Measurements from ENCODE around the gene CWC22. TPM values are rescaled to one million over a fixed set of nuclear protein-coding genes. Genes with fewer than 3 reads are reported as not detected.
"Not testable (repeated sequence)": the region's sequence is repeated elsewhere in the genome, so short reads cannot be mapped to it uniquely, and the experiment has no call there.

The CWC22 gene
- polyA plus RNA-seq, 1 donor from 2014 or later = 16.0 TPM

GRCh38 chr2:180054576-180054975 lies 47.5 kb upstream of the CWC22 start:
- not testable (repeated sequence) for H2AFZ ChIP-seq (ENCODE audit: low read depth, low read length); H3K9me2 ChIP-seq (ENCODE audit: insufficient read depth, low read length); H3K9me3 ChIP-seq (ENCODE audit: low read length); H3F3A ChIP-seq (ENCODE audit: insufficient read depth, low read length, poor library complexity, severe bottlenecking); H3K27me3 ChIP-seq (ENCODE audit: insufficient read depth, low read depth, low read length); H3K36me3 ChIP-seq (ENCODE audit: insufficient read depth, low read length); H3K9ac ChIP-seq (ENCODE audit: low read length); H3K4me3 ChIP-seq (ENCODE audit: low read length); H3K4me2 ChIP-seq (ENCODE audit: low read length); H3K27ac ChIP-seq (ENCODE audit: low read length); H3K79me2 ChIP-seq (replicated peaks; ENCODE audit: insufficient read depth, low read length); H4K20me1 ChIP-seq (ENCODE audit: insufficient read depth)

GRCh38 chr2:180050246-180050645 lies 43.1 kb upstream of the CWC22 start:
- H3K79me2 ChIP-seq (replicated peaks; ENCODE audit: insufficient read depth, low read length) = no peaks in the 10 kb centered on the region
- H3K36me3 ChIP-seq (ENCODE audit: insufficient read depth, low read length) = no peaks in the 10 kb centered on the region
- H3K9me2 ChIP-seq (ENCODE audit: insufficient read depth, low read length) = no peaks in the 10 kb centered on the region
- H2AFZ ChIP-seq (ENCODE audit: low read depth, low read length) = no peak overlapping the region
- no peaks in the 10 kb centered on the region for H3K9me3 ChIP-seq (ENCODE audit: low read length)
- H3K27ac ChIP-seq (ENCODE audit: low read length) = no peak overlapping the region
- H3K4me3 ChIP-seq (ENCODE audit: low read length) = no peak overlapping the region
- TF ChIP-seq CTCF (IDR thresholded peaks at IDR 0.05; ENCODE audit: poor library complexity, severe bottlenecking) = no peak
- no peak for TF ChIP-seq REST (IDR thresholded peaks at IDR 0.05; ENCODE audit: borderline replicate concordance)
- no peak for TF ChIP-seq POLR2AphosphoS5 (IDR thresholded peaks at IDR 0.05)
- no peak for TF ChIP-seq EZH2 (IDR thresholded peaks at IDR 0.05; ENCODE audit: borderline replicate concordance, insufficient read depth, low read length, poor library complexity, severe bottlenecking)
- no peak for TF ChIP-seq EP300 (conservative IDR thresholded peaks at IDR 0.05; ENCODE audit: poor library complexity, severe bottlenecking)
- no peak for TF ChIP-seq SMC3 (conservative IDR thresholded peaks at IDR 0.05; ENCODE audit: poor library complexity)
- TF ChIP-seq MXI1 (conservative IDR thresholded peaks at IDR 0.05; ENCODE audit: poor library complexity, severe bottlenecking) = no peak
- TF ChIP-seq RAD21 (conservative IDR thresholded peaks at IDR 0.05) = no peak
- TF ChIP-seq TAF1 (IDR thresholded peaks at IDR 0.05; ENCODE audit: low read depth) = no peak
- H3K9ac ChIP-seq (ENCODE audit: low read length) = no peak overlapping the region
- H3F3A ChIP-seq (ENCODE audit: insufficient read depth, low read length, poor library complexity, severe bottlenecking) = no peaks in the 10 kb centered on the region
- H4K20me1 ChIP-seq (ENCODE audit: insufficient read depth) = no peaks in the 10 kb centered on the region
- no peak overlapping the region for H3K4me2 ChIP-seq (ENCODE audit: low read length)
- H3K27me3 ChIP-seq (ENCODE audit: insufficient read depth, low read depth, low read length) = no peaks in the 10 kb centered on the region

GRCh38 chr2:180048251-180048650 lies 41.2 kb upstream of the CWC22 start:
- no peak overlapping the region for H3K4me3 ChIP-seq (ENCODE audit: low read length)
- H3F3A ChIP-seq (ENCODE audit: insufficient read depth, low read length, poor library complexity, severe bottlenecking) = no peaks in the 10 kb centered on the region
- no peaks in the 10 kb centered on the region for H3K79me2 ChIP-seq (replicated peaks; ENCODE audit: insufficient read depth, low read length)
- no peaks in the 10 kb centered on the region for H3K36me3 ChIP-seq (ENCODE audit: insufficient read depth, low read length)
- TF ChIP-seq TAF1 (IDR thresholded peaks at IDR 0.05; ENCODE audit: low read depth) (no peak), EZH2 (IDR thresholded peaks at IDR 0.05; ENCODE audit: borderline replicate concordance, insufficient read depth, low read length, poor library complexity, severe bottlenecking) (no peak)
- H4K20me1 ChIP-seq (ENCODE audit: insufficient read depth) = no peaks in the 10 kb centered on the region
- H3K9ac ChIP-seq (ENCODE audit: low read length) = no peak overlapping the region
- H3K9me3 ChIP-seq (ENCODE audit: low read length) = no peaks in the 10 kb centered on the region
- no peaks in the 10 kb centered on the region for H3K9me2 ChIP-seq (ENCODE audit: insufficient read depth, low read length)
- no peak overlapping the region for H2AFZ ChIP-seq (ENCODE audit: low read depth, low read length)
- no peak overlapping the region for H3K4me2 ChIP-seq (ENCODE audit: low read length)
- H3K27ac ChIP-seq (ENCODE audit: low read length) = no peak overlapping the region
- no peaks in the 10 kb centered on the region for H3K27me3 ChIP-seq (ENCODE audit: insufficient read depth, low read depth, low read length)

Measured in neural cell (in vitro differentiated cells).